ENCODE data around the gene ADAMTS12.
"Not testable (repeated sequence)": the region's sequence is repeated elsewhere in the genome, so short reads cannot be mapped to it uniquely, and the experiment has no call there.

ADAMTS12 gene

GRCh38 chr5:33516421-33516820 is 375.4 kb downstream of the ADAMTS12 start:
- Histone ChIP-seq H4K8ac (ENCODE audit: low read depth, low read length) (no peak overlapping the region), H3K79me1 (ENCODE audit: low read depth, low read length) (no peaks in the 10 kb centered on the region), H3K27ac (replicated peaks; ENCODE audit: low read length) (no peak overlapping the region), H2BK120ac (ENCODE audit: low read depth, low read length) (no peak overlapping the region), H3K4me3 (ENCODE audit: low read length in 2 of 2) (no peak overlapping the region), H3K4me1 (ENCODE audit: control insufficient read depth in 2 of 2, insufficient read depth in 1 of 2, low read depth in 1 of 2, low read length in 2 of 2) (peaks cover 0 to 4% of the 10 kb centered on the region in 2 donors), H2BK15ac (ENCODE audit: low read length) (no peak overlapping the region), H2BK12ac (ENCODE audit: low read length) (no peak overlapping the region), H3K36me3 (replicated peaks in 1 of 2; ENCODE audit: control insufficient read depth in 2 of 2, insufficient read depth in 2 of 2, low read length in 2 of 2) (no peaks in the 10 kb centered on the region), H3K9me3 (replicated peaks in 1 of 2; ENCODE audit: control insufficient read depth in 2 of 2, insufficient read depth in 1 of 2, low read depth in 1 of 2, low read length in 2 of 2) (peaks cover 2 to 7% of the 10 kb centered on the region in 2 donors), H3K4ac (ENCODE audit: low read length) (no peak overlapping the region), H3K27me3 (ENCODE audit: control insufficient read depth in 3 of 3, insufficient read depth in 3 of 3, low read depth in 1 of 3, low read length in 3 of 3) (no peaks in the 10 kb centered on the region), H2BK5ac (ENCODE audit: low read length) (no peak overlapping the region), H3K14ac (ENCODE audit: low read length) (no peak overlapping the region), H3K23ac (ENCODE audit: low read depth, low read length, poor library complexity) (no peak overlapping the region), H2AK5ac (ENCODE audit: low read depth, low read length) (no peak overlapping the region), H4K91ac (ENCODE audit: low read depth, low read length, poor library complexity) (no peak overlapping the region), H2AFZ (ENCODE audit: low read length) (no peak overlapping the region), H3K18ac (ENCODE audit: low read length) (no peak overlapping the region), H3K9ac (ENCODE audit: low read depth, low read length, poor library complexity) (no peak overlapping the region), H3K4me2 (ENCODE audit: insufficient read depth, low read length, poor library complexity, severe bottlenecking) (no peak overlapping the region)
- WGBS, 2 donors (ENCODE audit: extremely low coverage in 2 of 2, insufficient read length in 2 of 2, insufficient replicate concordance in 1 of 2): no CpG with 5 or more reads among the region's 2 CpGs
- no peak for DNase-seq (ENCODE audit: low spot score)

- not testable (repeated sequence) for H2BK5ac ChIP-seq (ENCODE audit: low read length); H2BK12ac ChIP-seq (ENCODE audit: low read length); H2AFZ ChIP-seq (ENCODE audit: low read length); H2AK5ac ChIP-seq (ENCODE audit: low read depth, low read length); H3K9ac ChIP-seq (ENCODE audit: low read depth, low read length, poor library complexity); DNase-seq (ENCODE audit: low spot score); H3K4me2 ChIP-seq (ENCODE audit: insufficient read depth, low read length, poor library complexity, severe bottlenecking); H3K4me1 ChIP-seq (ENCODE audit: control insufficient read depth in 2 of 2, insufficient read depth in 1 of 2, low read depth in 1 of 2, low read length in 2 of 2); H3K4me3 ChIP-seq (ENCODE audit: low read length in 2 of 2); H3K4ac ChIP-seq (ENCODE audit: low read length); H4K91ac ChIP-seq (ENCODE audit: low read depth, low read length, poor library complexity); H3K27me3 ChIP-seq (ENCODE audit: control insufficient read depth in 3 of 3, insufficient read depth in 3 of 3, low read depth in 1 of 3, low read length in 3 of 3); H4K8ac ChIP-seq (ENCODE audit: low read depth, low read length); H3K9me3 ChIP-seq (replicated peaks in 1 of 2; ENCODE audit: control insufficient read depth in 2 of 2, insufficient read depth in 1 of 2, low read depth in 1 of 2, low read length in 2 of 2); H2BK15ac ChIP-seq (ENCODE audit: low read length); H2BK120ac ChIP-seq (ENCODE audit: low read depth, low read length); H3K79me1 ChIP-seq (ENCODE audit: low read depth, low read length); H3K27ac ChIP-seq (replicated peaks; ENCODE audit: low read length); H3K18ac ChIP-seq (ENCODE audit: low read length); H3K23ac ChIP-seq (ENCODE audit: low read depth, low read length, poor library complexity); H3K36me3 ChIP-seq (replicated peaks in 1 of 2; ENCODE audit: control insufficient read depth in 2 of 2, insufficient read depth in 2 of 2, low read length in 2 of 2); H3K14ac ChIP-seq (ENCODE audit: low read length)
- WGBS, 2 donors (ENCODE audit: extremely low coverage in 2 of 2, insufficient read length in 2 of 2, insufficient replicate concordance in 1 of 2): no CpG with 5 or more reads among the region's 32 CpGs
Observed at GRCh38 chr5:33515366-33515765, 376.4 kb downstream of the ADAMTS12 start.

DNA sequence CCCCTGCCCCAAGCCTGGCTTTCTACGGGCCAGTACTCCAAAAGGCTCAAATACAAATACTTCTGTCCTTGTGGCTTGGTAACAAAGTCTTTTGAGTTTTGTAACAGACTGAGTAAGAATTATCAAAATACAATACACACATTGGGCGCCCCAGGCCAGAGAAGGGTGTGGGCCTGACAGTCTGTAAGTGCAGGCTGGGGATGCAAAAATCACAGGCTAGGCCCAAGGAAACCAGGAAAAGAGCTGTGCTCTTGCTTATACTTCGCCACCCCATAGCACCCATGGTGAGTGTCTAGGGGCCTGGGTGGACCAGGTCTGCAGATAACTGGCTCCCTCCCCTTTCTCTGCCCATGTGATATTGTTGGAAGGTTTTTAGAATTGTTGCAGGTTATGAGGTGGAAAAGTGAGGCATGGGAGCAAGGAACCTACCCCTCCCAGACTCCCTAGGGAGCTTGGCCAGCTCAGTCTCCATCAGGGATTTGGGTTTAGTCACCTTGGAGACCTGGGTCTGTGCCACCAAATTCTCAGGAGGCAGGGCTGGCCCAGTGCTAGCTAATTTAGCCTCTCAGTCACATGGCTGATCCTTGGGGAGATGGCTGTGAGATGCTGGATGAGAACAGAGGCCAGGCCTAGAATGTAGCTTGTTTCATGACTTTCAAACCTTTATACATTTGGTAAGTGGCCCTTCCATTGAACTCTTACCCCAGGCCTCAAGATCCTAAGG is 378.2 kb downstream of the ADAMTS12 start:
- Histone ChIP-seq H3K36me3 (replicated peaks in 1 of 2; ENCODE audit: control insufficient read depth in 2 of 2, insufficient read depth in 2 of 2, low read length in 2 of 2) (no peaks in the 10 kb centered on the region), H3K9ac (ENCODE audit: low read depth, low read length, poor library complexity) (no peak overlapping the region), H3K4me3 (ENCODE audit: low read length in 2 of 2) (no peak overlapping the region), H3K4me1 (ENCODE audit: control insufficient read depth in 2 of 2, insufficient read depth in 1 of 2, low read depth in 1 of 2, low read length in 2 of 2) (peaks cover 0 to 4% of the 10 kb centered on the region in 2 donors), H2BK5ac (ENCODE audit: low read length) (no peak overlapping the region), H2AFZ (ENCODE audit: low read length) (no peak overlapping the region), H4K8ac (ENCODE audit: low read depth, low read length) (no peak overlapping the region), H2BK120ac (ENCODE audit: low read depth, low read length) (no peak overlapping the region), H3K23ac (ENCODE audit: low read depth, low read length, poor library complexity) (no peak overlapping the region), H3K9me3 (replicated peaks in 1 of 2; ENCODE audit: control insufficient read depth in 2 of 2, insufficient read depth in 1 of 2, low read depth in 1 of 2, low read length in 2 of 2) (no peaks in the 10 kb centered on the region), H3K27me3 (ENCODE audit: control insufficient read depth in 3 of 3, insufficient read depth in 3 of 3, low read depth in 1 of 3, low read length in 3 of 3) (no peaks in the 10 kb centered on the region), H3K27ac (replicated peaks; ENCODE audit: low read length) (no peak overlapping the region), H2AK5ac (ENCODE audit: low read depth, low read length) (no peak overlapping the region), H3K4me2 (ENCODE audit: insufficient read depth, low read length, poor library complexity, severe bottlenecking) (no peak overlapping the region), H3K79me1 (ENCODE audit: low read depth, low read length) (no peaks in the 10 kb centered on the region), H2BK12ac (ENCODE audit: low read length) (no peak overlapping the region), H3K4ac (ENCODE audit: low read length) (no peak overlapping the region), H2BK15ac (ENCODE audit: low read length) (no peak overlapping the region), H3K14ac (ENCODE audit: low read length) (no peak overlapping the region), H4K91ac (ENCODE audit: low read depth, low read length, poor library complexity) (no peak overlapping the region), H3K18ac (ENCODE audit: low read length) (no peak overlapping the region)
- DNase-seq (ENCODE audit: low spot score): no peak
- WGBS, 2 donors (ENCODE audit: extremely low coverage in 2 of 2, insufficient read length in 2 of 2, insufficient replicate concordance in 1 of 2): no CpG with 5 or more reads among the region's 3 CpGs

DNA sequence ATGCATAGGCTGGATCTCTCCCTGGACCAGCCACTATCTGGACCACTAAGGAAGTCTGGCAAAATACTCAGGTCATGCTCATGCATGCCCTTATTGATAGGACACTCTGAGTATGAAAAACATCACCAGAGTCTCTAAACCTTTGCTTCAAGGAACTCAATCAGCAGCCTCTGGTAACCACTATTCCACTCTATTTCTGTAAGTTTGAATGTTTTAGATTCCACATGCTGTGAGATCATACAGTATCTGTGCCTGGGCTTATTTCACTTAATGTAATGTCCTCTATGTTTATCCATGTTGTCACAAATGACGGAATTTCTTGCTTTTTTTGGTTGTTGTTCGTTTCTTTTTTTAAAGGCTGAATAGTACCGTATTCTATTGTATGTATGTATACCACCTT is 382.8 kb downstream of the ADAMTS12 start:
- Histone ChIP-seq H3K27ac (replicated peaks; ENCODE audit: low read length) (no peak overlapping the region), H2AFZ (ENCODE audit: low read length) (no peak overlapping the region), H3K27me3 (ENCODE audit: control insufficient read depth in 3 of 3, insufficient read depth in 3 of 3, low read depth in 1 of 3, low read length in 3 of 3) (no peaks in the 10 kb centered on the region), H3K9ac (ENCODE audit: low read depth, low read length, poor library complexity) (no peak overlapping the region), H2BK15ac (ENCODE audit: low read length) (no peak overlapping the region), H2BK120ac (ENCODE audit: low read depth, low read length) (no peak overlapping the region), H3K9me3 (replicated peaks in 1 of 2; ENCODE audit: control insufficient read depth in 2 of 2, insufficient read depth in 1 of 2, low read depth in 1 of 2, low read length in 2 of 2) (no peaks in the 10 kb centered on the region), H3K14ac (ENCODE audit: low read length) (no peak overlapping the region), H2BK12ac (ENCODE audit: low read length) (no peak overlapping the region), H3K18ac (ENCODE audit: low read length) (no peak overlapping the region), H4K91ac (ENCODE audit: low read depth, low read length, poor library complexity) (no peak overlapping the region), H3K36me3 (replicated peaks in 1 of 2; ENCODE audit: control insufficient read depth in 2 of 2, insufficient read depth in 2 of 2, low read length in 2 of 2) (no peaks in the 10 kb centered on the region), H3K4me3 (ENCODE audit: low read length in 2 of 2) (no peak overlapping the region), H3K4me1 (ENCODE audit: control insufficient read depth in 2 of 2, insufficient read depth in 1 of 2, low read depth in 1 of 2, low read length in 2 of 2) (no peaks in the 10 kb centered on the region), H2BK5ac (ENCODE audit: low read length) (no peak overlapping the region), H3K4ac (ENCODE audit: low read length) (no peak overlapping the region), H3K79me1 (ENCODE audit: low read depth, low read length) (no peaks in the 10 kb centered on the region), H2AK5ac (ENCODE audit: low read depth, low read length) (no peak overlapping the region), H4K8ac (ENCODE audit: low read depth, low read length) (no peak overlapping the region), H3K23ac (ENCODE audit: low read depth, low read length, poor library complexity) (no peak overlapping the region), H3K4me2 (ENCODE audit: insufficient read depth, low read length, poor library complexity, severe bottlenecking) (no peak overlapping the region)
- no CpG with 5 or more reads among the region's 3 CpGs for WGBS, 2 donors (ENCODE audit: extremely low coverage in 2 of 2, insufficient read length in 2 of 2, insufficient replicate concordance in 1 of 2)
- DNase-seq (ENCODE audit: low spot score): no peak
